Mucosa of descending colon (tissue), 3 donors: Measurements from ENCODE around the gene GPR75. TPM values are rescaled to one million over a fixed set of nuclear protein-coding genes. Genes with fewer than 3 reads are reported as not detected.
"Not testable (repeated sequence)": the region's sequence is repeated elsewhere in the genome, so short reads cannot be mapped to it uniquely, and the experiment has no call there.

Experiments used
- ATAC-seq: fragments of 200-7000 bp; cut with Tn5 transposase; one replicate; pipeline ENCODE4 v1.9.1; 2020; ENCODE audit warnings: mild to moderate bottlenecking, moderate library complexity
- DNase-seq, 3 donors: peaks; one replicate each; pipeline ENCODE4 v3.0.0-alpha.2; 2020
- H3K36me3 ChIP-seq: fragments of 200-600 bp; one replicate; pipeline ENCODE4 v1.8.0; 2021; ENCODE audit warnings: low read depth, mild to moderate bottlenecking
- H3K4me1 ChIP-seq: fragments of 200-600 bp; one replicate; pipeline ENCODE4 v1.8.0; 2021; ENCODE audit warnings: low read depth, mild to moderate bottlenecking
- H3K4me3 ChIP-seq: fragments of 200-600 bp; one replicate; pipeline ENCODE4 v1.8.0; 2021; ENCODE audit warnings: mild to moderate bottlenecking
- H3K9me3 ChIP-seq: fragments of 200-600 bp; one replicate; pipeline ENCODE4 v1.8.0; 2021; ENCODE audit warnings: mild to moderate bottlenecking
- intact Hi-C, 2 donors: fragments of 100-400 bp; cut with DNase I in 1 of 2; cut with micrococcal nuclease in 1 of 2; formaldehyde crosslinking; loops; one replicate each; pipeline versions ENCODE4 v1.11.0 to v1.11.1; 2022; cut with DNase I, micrococcal nuclease
- total RNA-seq, 3 donors: library from RNA; stranded (reverse); fragmentation: NEBNext Ultra II Directional in 2 of 3; extraction: Animal tissue kit (Norgen Biotek cat#: 25700) in 2 of 3; gene quantifications; one replicate each; pipeline versions ENCODE4 v1.2.1 to v1.2.4, GENCODE V29; 2021 to 2023
- TF ChIP-seq, protein P1 (sequence below): fragments of 200-600 bp; IDR thresholded peaks from one replicate; pipeline ENCODE4 v1.8.0; 2022; ENCODE audit warnings: antibody characterized with exemption, mild to moderate bottlenecking
- donor health status: DM: no; HTN: no; CAD: no; lungs with moderate emphysema.
- donor health status: DM: no; HTN: no; CAD: no.
- donor health status: DM: no; HTN: yes; CAD: no.

The GPR75 gene
- total RNA-seq, 3 donors from 2014 or later: 1.3 to 2.9 (median 2.1) TPM

- Histone ChIP-seq H3K4me1 (no peaks in the 10 kb centered on the region), H3K4me3 (no peak overlapping the region), H3K36me3 (no peaks in the 10 kb centered on the region), H3K9me3 (no peaks in the 10 kb centered on the region)
- intact Hi-C loops: no loop called here
- TF ChIP-seq, protein P1, sequence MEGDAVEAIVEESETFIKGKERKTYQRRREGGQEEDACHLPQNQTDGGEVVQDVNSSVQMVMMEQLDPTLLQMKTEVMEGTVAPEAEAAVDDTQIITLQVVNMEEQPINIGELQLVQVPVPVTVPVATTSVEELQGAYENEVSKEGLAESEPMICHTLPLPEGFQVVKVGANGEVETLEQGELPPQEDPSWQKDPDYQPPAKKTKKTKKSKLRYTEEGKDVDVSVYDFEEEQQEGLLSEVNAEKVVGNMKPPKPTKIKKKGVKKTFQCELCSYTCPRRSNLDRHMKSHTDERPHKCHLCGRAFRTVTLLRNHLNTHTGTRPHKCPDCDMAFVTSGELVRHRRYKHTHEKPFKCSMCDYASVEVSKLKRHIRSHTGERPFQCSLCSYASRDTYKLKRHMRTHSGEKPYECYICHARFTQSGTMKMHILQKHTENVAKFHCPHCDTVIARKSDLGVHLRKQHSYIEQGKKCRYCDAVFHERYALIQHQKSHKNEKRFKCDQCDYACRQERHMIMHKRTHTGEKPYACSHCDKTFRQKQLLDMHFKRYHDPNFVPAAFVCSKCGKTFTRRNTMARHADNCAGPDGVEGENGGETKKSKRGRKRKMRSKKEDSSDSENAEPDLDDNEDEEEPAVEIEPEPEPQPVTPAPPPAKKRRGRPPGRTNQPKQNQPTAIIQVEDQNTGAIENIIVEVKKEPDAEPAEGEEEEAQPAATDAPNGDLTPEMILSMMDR: no peak
- no peak for DNase-seq
- no peak for ATAC-seq
These were observed 19.2 kb downstream of the GPR75 start for GRCh38 chr2:53840580-53840979.

DNA sequence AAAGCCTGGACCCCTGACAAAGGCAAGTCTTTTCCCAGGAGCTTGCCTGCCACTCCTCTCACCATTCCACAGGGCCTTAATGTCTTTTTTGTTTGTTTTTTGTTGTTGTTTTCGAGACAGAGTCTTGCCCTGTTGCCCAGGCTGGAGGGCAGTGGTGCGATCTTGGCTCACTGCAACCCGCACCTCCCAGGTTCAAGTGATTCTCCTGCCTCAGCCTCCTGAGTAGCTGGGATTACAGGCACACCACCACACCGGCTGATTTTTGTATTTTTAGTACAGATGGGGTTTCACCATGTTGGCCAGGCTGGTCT, 29.8 kb downstream of the GPR75 start:
- intact Hi-C loops, H3K36me3 ChIP-seq, H3K4me1 ChIP-seq, DNase-seq, H3K9me3 ChIP-seq, H3K4me3 ChIP-seq, ATAC-seq: not testable (repeated sequence)

- ATAC-seq (no peak), DNase-seq (no peak)
- TF ChIP-seq, protein P1: no peak
- no peaks in the 10 kb centered on the region for H3K4me1 ChIP-seq
- H3K36me3 ChIP-seq: no peaks in the 10 kb centered on the region
- no peaks in the 10 kb centered on the region for H3K9me3 ChIP-seq
- intact Hi-C loops: no loop called here
- H3K4me3 ChIP-seq: no peak overlapping the region
These were observed 30.3 kb downstream of the GPR75 start for GRCh38 chr2:53829273-53829979.

DNA sequence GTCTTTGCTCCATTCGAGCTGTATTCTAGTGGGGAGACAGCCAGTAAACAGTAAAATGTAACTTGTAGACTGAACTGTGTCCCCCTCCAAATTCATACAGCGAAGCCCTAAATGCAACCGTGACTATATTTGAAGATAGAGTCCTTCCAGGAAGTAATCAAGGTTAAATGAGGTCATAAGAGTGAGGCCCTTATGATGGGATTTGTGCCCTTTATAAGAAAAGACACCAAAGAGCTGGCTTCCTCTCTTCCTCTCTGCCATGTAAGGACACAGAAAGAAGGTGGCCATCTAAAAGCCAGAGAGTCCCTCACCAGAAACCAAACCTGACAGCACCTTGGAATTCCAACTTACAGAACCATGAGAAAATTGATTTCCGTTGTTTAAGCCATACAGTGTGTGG, 31.4 kb downstream of the GPR75 start:
- DNase-seq (no peak), ATAC-seq (no peak)
- H3K4me3 ChIP-seq: no peak overlapping the region
- H3K4me1 ChIP-seq: no peaks in the 10 kb centered on the region
- intact Hi-C loops: no loop called here
- H3K9me3 ChIP-seq: no peaks in the 10 kb centered on the region
- no peaks in the 10 kb centered on the region for H3K36me3 ChIP-seq
- TF ChIP-seq, protein P1: no peak

- TF ChIP-seq, protein P1: no peak
- Histone ChIP-seq H3K36me3 (no peaks in the 10 kb centered on the region), H3K9me3 (no peaks in the 10 kb centered on the region), H3K4me1 (no peaks in the 10 kb centered on the region), H3K4me3 (no peak overlapping the region)
- DNase-seq: no peak
- intact Hi-C loops: no loop called here
- no peak for ATAC-seq
These were observed 32.2 kb downstream of the GPR75 start for GRCh38 chr2:53827398-53828175.

- intact Hi-C loops: no loop called here
- H3K36me3 ChIP-seq: no peaks in the 10 kb centered on the region
- H3K4me1 ChIP-seq: no peaks in the 10 kb centered on the region
- TF ChIP-seq, protein P1: no peak
- DNase-seq (no peak), ATAC-seq (no peak)
- no peak overlapping the region for H3K4me3 ChIP-seq
- no peaks in the 10 kb centered on the region for H3K9me3 ChIP-seq
These were observed 33.0 kb downstream of the GPR75 start for GRCh38 chr2:53826587-53827397.
